Activated T-cell treated with anti-CD3 and anti-CD28 coated beads, Interleukin-2, amount 50 U/mL, for 72 hours (primary cell): ENCODE measurements around the gene NUF2. TPM values are rescaled to one million over a fixed set of nuclear protein-coding genes. Genes with fewer than 3 reads are reported as not detected.
A peak's percentile ranks its signal among the peaks of the same experiment; 100 is the strongest.
"Not testable (repeated sequence)": the region's sequence is repeated elsewhere in the genome, so short reads cannot be mapped to it uniquely, and the experiment has no call there.

Experiments used
- ATAC-seq, 2 donors: fragments of 150-1000 bp; cut with Tn5 transposase; replicated peaks in 1 of 2; 2 replicates each; pipeline ENCODE4 v1.10.0; 2021; ENCODE audit warnings: moderate library complexity in 2 of 2, mild to moderate bottlenecking in 1 of 2
- DNase-seq, 2 donors: peaks; one replicate each; pipeline ENCODE4 v3.0.0; 2021 to 2022; ENCODE audit warnings: mixed read lengths in 1 of 2
- H3K27ac Mint-ChIP-seq: one replicate; pipeline ENCODE4 v1.8.0; 2022; ENCODE audit warnings: mild to moderate bottlenecking, moderate library complexity, mixed read lengths
- H3K27me3 Mint-ChIP-seq: one replicate; pipeline ENCODE4 v1.8.0; 2022; ENCODE audit warnings: low read depth, mixed read lengths
- H3K36me3 Mint-ChIP-seq, 2 donors: one replicate each; pipeline ENCODE4 v1.8.0; 2022; ENCODE audit warnings: mixed read lengths in 2 of 2, mild to moderate bottlenecking in 1 of 2; ENCODE audit not compliant: insufficient read depth in 2 of 2
- H3K4me1 Mint-ChIP-seq: one replicate; pipeline ENCODE4 v1.8.0; 2022; ENCODE audit warnings: low read depth, mixed read lengths
- H3K4me3 Mint-ChIP-seq, 2 donors: one replicate each; pipeline ENCODE4 v1.8.0; 2022; ENCODE audit warnings: mild to moderate bottlenecking in 2 of 2, mixed read lengths in 2 of 2, moderate library complexity in 2 of 2
- H3K9me3 Mint-ChIP-seq, 2 donors: one replicate each; pipeline ENCODE4 v1.8.0; 2022; ENCODE audit warnings: mixed read lengths in 2 of 2
- total RNA-seq, 2 donors: library from RNA; stranded (reverse); gene quantifications; one replicate each; pipeline ENCODE4 v1.2.3, GENCODE V29; 2022

The NUF2 gene
- total RNA-seq, result 10 to 100 TPM; 56.5 to 59.6 TPM

- H3K9me3 Mint-ChIP-seq, result no peaks in the 10 kb centered on the region
- DNase-seq, result peak; percentile 97
- peak; percentile 98 to 99 for ATAC-seq
- H3K27ac Mint-ChIP-seq, result peak within 1 kb of the TSS; percentile 95
- H3K36me3 Mint-ChIP-seq, result peaks cover 5 to 9% of the 10 kb centered on the region in 2 donors
- H3K4me3 Mint-ChIP-seq, result peak within 1 kb of the TSS; percentile 88 to 95
- no peaks in the 10 kb centered on the region for H3K27me3 Mint-ChIP-seq
- peaks cover 20% of the 10 kb centered on the region for H3K4me1 Mint-ChIP-seq
Measured at GRCh38 chr1:163321311-163322305, at the start of gene NUF2. Gene NUF2, plus strand, starts transcription at chr1:163321954. Its CDS starts 4,098 bp downstream, at chr1:163326052.

DNA sequence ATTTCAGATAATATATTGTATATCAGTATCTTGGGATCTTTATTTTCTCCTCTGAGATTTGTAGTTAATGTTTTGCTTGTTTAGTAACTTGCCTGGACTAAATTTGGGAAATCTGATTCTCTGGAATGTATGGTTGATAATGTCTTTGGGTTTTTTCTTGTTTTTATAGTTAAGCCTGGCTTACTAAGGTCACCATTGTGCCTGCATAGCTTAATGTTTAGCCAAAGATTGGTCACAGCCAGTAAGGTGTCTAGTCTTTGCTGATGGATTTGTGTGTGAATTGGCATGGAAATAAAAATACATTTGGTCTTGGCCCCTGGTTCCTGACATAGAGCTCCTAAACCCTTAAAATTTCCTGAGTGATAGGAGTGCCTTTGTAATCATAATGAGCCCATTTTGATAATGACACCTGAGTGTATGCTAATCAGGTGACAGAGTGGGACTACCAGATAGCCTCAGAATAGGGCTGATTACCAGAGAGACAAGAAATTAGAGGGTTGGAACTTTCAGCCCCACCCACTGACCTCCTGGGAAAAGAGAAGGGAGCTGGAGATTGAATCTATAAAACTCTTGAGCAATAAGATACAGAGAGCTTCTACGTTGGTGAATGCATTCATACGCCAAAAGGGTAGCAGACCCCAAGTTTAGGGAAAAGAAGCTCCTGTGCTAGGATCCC is 47.9 kb upstream of the NUF2 start:
- H3K27me3 Mint-ChIP-seq, result no peaks in the 10 kb centered on the region

DNA sequence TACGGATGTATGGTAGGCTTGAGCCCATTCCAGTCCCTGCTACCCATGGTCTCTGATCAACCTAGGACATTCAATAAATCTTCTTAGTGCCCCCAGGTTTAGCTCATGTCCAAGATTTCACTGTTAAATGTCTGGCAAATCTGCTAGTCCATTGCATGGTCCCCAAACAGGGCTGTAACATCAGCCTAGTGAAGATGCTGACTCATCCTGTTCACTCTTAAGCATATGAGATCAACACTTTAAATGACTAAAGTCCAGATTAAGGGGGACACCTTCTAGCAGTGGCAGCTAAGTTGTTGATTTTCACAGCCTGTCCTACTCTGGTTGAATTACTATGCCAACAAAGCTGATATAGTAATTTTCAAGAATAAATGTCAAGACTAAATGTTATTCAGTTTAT is 46.5 kb upstream of the NUF2 start:
- H3K27ac Mint-ChIP-seq, result no peak overlapping the region
- DNase-seq, result no peak
- no peak overlapping the region for H3K4me3 Mint-ChIP-seq
- peaks cover 10 to 34% of the 10 kb centered on the region in 2 donors for H3K36me3 Mint-ChIP-seq
- H3K27me3 Mint-ChIP-seq, result no peaks in the 10 kb centered on the region
- peak in 1 of 2 donors; percentile 41 for ATAC-seq
- H3K9me3 Mint-ChIP-seq, result peaks cover 3 to 13% of the 10 kb centered on the region in 2 donors
- no peaks in the 10 kb centered on the region for H3K4me1 Mint-ChIP-seq

More for the DNA sequence above, 47.9 kb upstream of the NUF2 start:
- peak overlapping the region; percentile 24 for H3K27ac Mint-ChIP-seq
- no peaks in the 10 kb centered on the region for H3K4me1 Mint-ChIP-seq
- no peak overlapping the region for H3K4me3 Mint-ChIP-seq
- peaks cover 3 to 9% of the 10 kb centered on the region in 2 donors for H3K9me3 Mint-ChIP-seq
- DNase-seq (no peak), ATAC-seq (no peak)
- peaks cover 4 to 25% of the 10 kb centered on the region in 2 donors for H3K36me3 Mint-ChIP-seq

GRCh38 chr1:163278602-163279001 is 43.2 kb upstream of the NUF2 start:
- H3K27me3 Mint-ChIP-seq, result no peaks in the 10 kb centered on the region
- H3K27ac Mint-ChIP-seq, result no peak overlapping the region
- ATAC-seq, result no peak
- H3K4me3 Mint-ChIP-seq, result no peak overlapping the region
- no peaks in the 10 kb centered on the region for H3K4me1 Mint-ChIP-seq
- peaks cover 9 to 19% of the 10 kb centered on the region in 2 donors for H3K9me3 Mint-ChIP-seq
- DNase-seq, result no peak
- peaks cover 18 to 51% of the 10 kb centered on the region in 2 donors for H3K36me3 Mint-ChIP-seq

- not testable (repeated sequence) for ATAC-seq, H3K4me3 Mint-ChIP-seq, H3K27ac Mint-ChIP-seq, H3K9me3 Mint-ChIP-seq, H3K27me3 Mint-ChIP-seq, DNase-seq, H3K4me1 Mint-ChIP-seq
- H3K36me3 Mint-ChIP-seq, result peaks cover 9 to 18% of the 10 kb centered on the region in 2 donors
Measured at GRCh38 chr1:163284867-163285266, 36.9 kb upstream of the NUF2 start.

DNA sequence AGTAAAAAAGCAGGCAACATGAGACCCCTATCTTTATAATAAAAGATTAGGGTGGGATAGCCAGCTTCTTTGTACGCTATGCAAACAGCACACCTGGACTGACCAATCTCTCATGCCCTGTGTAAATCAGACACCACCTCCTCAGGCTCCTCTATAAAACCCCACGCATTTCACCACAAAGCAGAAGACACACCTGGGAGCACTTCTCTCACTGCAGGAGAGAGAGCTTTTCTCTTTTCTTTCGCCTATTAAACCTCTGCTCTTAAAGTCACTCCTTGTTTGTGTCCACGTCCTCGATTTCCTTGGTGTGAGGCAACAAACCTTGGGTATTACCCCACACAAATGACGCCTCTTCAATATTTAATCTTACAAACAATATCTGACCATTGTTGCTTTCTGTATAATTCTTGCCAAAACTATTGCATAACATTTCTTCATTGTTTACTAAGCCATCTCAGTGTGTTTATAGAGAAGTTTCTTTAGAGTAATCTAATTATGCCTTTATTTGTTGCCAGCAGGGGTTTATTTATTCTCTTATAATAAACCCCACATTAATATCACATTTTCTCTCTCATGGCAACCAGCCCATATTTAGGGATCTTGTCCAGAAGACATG is 31.6 kb upstream of the NUF2 start:
- DNase-seq, result no peak
- Mint-ChIP-seq H3K27me3 (no peaks in the 10 kb centered on the region), H3K4me3 (no peak overlapping the region), H3K4me1 (no peaks in the 10 kb centered on the region), H3K36me3 (peaks cover 8 to 14% of the 10 kb centered on the region in 2 donors), H3K9me3 (peaks cover 3 to 10% of the 10 kb centered on the region in 2 donors), H3K27ac (no peak overlapping the region)
- no peak for ATAC-seq

DNA sequence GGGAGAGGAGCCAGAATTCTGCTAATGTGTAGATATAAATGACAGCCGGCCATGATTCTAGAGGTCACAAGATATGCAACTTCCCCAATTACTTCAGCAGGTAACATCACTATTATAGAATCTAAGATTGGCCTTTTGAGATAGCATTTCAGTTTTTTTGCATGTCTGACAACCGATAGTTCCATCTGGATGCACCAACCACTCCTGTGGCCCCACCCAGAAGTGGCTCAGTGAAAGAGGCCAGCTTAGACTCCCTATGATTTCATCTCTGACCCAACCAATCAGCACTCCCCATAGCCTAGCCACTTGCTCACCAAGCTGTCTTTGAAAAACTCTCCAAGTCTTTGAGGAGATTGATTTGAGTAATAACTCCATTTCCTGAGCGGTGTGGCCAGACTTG is 30.3 kb upstream of the NUF2 start:
- ATAC-seq, result no peak
- Mint-ChIP-seq H3K9me3 (peaks cover 3 to 10% of the 10 kb centered on the region in 2 donors), H3K27me3 (no peaks in the 10 kb centered on the region)

DNA sequence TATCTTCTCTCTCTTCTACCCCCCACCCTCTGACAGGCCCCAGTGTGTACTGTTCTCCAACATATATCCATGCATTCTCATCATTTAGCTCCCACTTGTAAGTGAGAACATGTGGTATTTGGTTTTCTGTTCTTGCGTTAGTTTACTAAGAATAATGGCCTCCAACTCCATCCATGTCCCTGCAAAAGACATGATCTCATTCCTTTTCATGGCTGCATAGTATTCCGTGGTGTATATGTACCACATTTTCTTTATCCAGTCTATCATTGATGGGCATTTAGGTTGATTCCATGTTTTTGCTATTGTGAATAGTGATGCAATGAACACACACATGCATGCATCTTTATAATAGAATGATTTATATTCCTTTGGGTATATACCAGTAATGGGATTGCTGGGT is 29.6 kb upstream of the NUF2 start:
- H3K4me3 Mint-ChIP-seq, H3K4me1 Mint-ChIP-seq, DNase-seq, H3K9me3 Mint-ChIP-seq, H3K27me3 Mint-ChIP-seq, H3K27ac Mint-ChIP-seq, ATAC-seq: not testable (repeated sequence)
- peaks cover 12 to 15% of the 10 kb centered on the region in 2 donors for H3K36me3 Mint-ChIP-seq

More for the DNA sequence above, 30.3 kb upstream of the NUF2 start:
- Mint-ChIP-seq H3K36me3 (peaks cover 10 to 15% of the 10 kb centered on the region in 2 donors), H3K4me3 (no peak overlapping the region), H3K4me1 (no peaks in the 10 kb centered on the region), H3K27ac (no peak overlapping the region)
- DNase-seq, result no peak

DNA sequence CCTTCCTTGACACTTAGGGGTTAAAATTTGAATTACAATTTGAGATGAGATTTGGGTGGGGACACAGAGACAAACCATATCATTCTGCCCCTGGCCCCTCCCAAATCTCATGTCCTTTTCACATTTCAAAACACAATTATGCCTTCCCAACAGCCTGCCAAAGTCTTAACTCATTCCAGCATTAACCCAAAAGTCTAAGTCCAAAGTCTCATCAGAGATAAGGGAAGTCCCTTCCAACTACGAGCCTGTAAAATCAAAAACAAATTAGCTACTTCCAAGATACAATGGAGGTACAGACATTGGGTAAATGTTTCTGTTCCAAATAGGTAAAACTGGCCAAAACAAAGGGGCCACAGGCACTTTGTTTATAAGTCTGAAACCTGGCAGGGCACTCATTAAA is 28.3 kb upstream of the NUF2 start:
- ATAC-seq, H3K27ac Mint-ChIP-seq, H3K9me3 Mint-ChIP-seq, H3K4me1 Mint-ChIP-seq, H3K4me3 Mint-ChIP-seq, H3K27me3 Mint-ChIP-seq, DNase-seq: not testable (repeated sequence)
- peaks cover 12 to 15% of the 10 kb centered on the region in 2 donors for H3K36me3 Mint-ChIP-seq

DNA sequence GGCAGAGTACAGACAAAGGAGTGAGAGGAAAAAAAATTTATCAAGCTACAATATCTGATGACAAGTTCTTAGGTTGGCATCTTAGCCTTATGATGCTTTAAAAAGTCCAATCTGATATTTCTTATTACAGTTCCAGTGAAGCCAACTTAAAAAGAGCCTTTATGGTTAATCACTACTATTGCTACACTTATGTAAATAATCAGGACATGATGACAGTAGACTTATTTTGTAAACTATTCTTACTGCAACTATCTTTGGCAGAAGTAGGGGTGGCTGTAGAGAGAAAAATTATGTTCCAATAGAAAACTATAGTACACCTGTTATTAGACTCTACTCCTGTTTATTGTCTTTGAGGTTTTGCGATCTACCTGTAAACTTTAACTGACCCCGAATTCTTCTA is 25.8 kb upstream of the NUF2 start:
- Mint-ChIP-seq H3K4me3 (no peak overlapping the region), H3K27me3 (no peaks in the 10 kb centered on the region), H3K4me1 (no peaks in the 10 kb centered on the region), H3K27ac (no peak overlapping the region), H3K9me3 (peaks cover 3 to 10% of the 10 kb centered on the region in 2 donors), H3K36me3 (peaks cover 14 to 18% of the 10 kb centered on the region in 2 donors)
- DNase-seq (no peak), ATAC-seq (no peak)

DNA sequence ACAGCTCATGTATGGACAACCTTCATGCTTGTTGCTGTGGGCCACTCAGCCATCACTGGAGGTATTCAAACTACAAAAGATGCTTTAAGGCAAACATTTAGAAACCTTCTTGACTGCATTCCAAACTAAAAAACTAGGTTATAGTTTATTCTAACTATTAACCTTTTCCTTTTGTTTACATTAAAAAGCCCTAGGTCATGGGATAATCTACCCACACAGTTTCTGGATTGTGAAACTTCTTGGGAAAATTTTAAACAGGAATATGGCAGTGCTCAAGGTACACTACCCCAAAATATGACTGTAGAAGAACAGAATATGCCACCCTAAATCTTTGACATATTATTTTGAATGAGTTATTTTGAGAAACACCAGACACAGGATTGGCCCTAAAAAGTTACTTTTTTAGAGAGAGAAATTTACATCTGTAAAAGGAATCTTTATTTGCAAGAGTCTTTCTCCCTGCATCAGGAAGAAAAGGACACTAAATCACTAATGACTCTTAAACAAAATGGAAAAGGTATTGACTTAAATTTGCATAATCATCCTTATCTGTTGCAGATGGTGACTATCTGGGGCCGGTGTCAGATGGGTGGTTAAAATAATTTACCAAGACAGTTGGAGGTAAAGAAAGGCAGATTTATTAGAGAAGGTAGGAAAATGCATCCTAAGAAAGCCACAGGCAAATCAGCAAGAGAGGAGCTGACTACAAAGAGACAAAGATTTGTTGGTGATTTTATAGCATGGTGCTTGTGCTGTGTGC is 25.1 kb upstream of the NUF2 start:
- H3K4me1 Mint-ChIP-seq, result no peaks in the 10 kb centered on the region
- peaks cover 14 to 18% of the 10 kb centered on the region in 2 donors for H3K36me3 Mint-ChIP-seq
- no peaks in the 10 kb centered on the region for H3K27me3 Mint-ChIP-seq
- H3K4me3 Mint-ChIP-seq, result no peak overlapping the region
- peaks cover 3 to 10% of the 10 kb centered on the region in 2 donors for H3K9me3 Mint-ChIP-seq
- DNase-seq (no peak), ATAC-seq (no peak)
- no peak overlapping the region for H3K27ac Mint-ChIP-seq

GRCh38 chr1:163298365-163298764 is 23.4 kb upstream of the NUF2 start:
- H3K4me1 Mint-ChIP-seq, result no peaks in the 10 kb centered on the region
- no peaks in the 10 kb centered on the region for H3K27me3 Mint-ChIP-seq
- no peak overlapping the region for H3K27ac Mint-ChIP-seq
- ATAC-seq (no peak), DNase-seq (no peak)
- peaks cover 0 to 3% of the 10 kb centered on the region in 2 donors for H3K9me3 Mint-ChIP-seq
- H3K4me3 Mint-ChIP-seq, result no peak overlapping the region
- peaks cover 9 to 17% of the 10 kb centered on the region in 2 donors for H3K36me3 Mint-ChIP-seq
